Endothelial cell of coronary artery (primary cell): ENCODE measurements around the gene PSEN2. TPM values are rescaled to one million over a fixed set of nuclear protein-coding genes. Genes with fewer than 3 reads are reported as not detected.

Source experiments
- total RNA-seq: library from RNA; depleted of rRNA; stranded (reverse); fragments of >200 nt; gene quantifications from 2 replicates; pipeline ENCODE4 v1.2.3, GENCODE V29; 2014

PSEN2 gene
- total RNA-seq, result 14.1 and 16.7 TPM in 2 replicates

DNA sequence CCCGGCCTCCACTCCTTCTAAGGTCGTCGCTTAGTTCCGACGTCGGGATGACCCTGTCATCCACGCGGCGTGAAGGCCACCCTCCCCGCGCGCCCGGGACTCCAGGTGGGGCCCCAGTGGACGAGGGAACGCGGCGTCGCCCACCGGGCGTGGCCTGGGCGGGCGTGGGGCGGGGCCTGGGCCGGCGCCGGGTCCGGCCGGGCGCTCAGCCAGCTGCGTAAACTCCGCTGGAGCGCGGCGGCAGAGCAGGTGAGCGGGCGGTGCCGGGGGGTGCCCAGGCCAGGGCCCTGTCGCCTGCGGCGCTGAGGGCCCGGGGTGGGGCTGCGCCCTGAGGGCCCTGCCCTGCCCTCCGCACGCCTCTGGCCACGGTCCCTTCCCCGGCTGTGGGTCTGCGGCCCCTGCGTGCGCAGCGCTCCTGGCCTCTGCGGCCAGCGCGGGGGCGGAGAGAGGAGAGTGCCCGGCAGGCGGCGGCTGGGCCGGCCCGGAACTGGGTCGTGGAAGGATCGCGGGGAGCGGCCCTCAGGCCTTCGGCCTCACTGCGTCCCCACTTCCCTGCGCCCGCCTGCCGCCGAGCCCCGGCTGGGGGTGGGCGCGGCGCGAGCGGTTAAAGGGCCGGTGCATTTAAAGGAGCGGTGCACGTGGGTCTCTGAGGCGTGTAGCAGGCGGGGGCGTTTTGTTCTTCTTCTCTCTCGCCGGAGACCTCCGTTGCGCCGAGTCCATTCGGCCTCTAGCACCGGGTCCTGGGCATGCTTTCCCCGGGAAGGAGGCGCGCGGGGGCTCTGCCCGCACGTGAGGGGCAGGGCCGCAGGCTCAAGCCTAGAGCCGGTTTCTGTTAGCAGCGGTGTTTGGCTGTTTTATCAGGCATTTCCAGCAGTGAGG is at the start of gene PSEN2:
TSS of gene PSEN2 (plus strand) at position 216 of the 879 bp plus-strand sequence. CDS start 11,292 bp downstream, outside the sequence.

GRCh38 chr1:226940029-226940805 is 69.8 kb downstream of the PSEN2 start, which contains the start of gene COQ8A:
COQ8A (plus strand) TSS chr1:226940294; CDS start chr1:226961386, 21,092 bp downstream.

Other genes with a start within 250 kb of the PSEN2 start
- 21.7 and 29.5 TPM in 2 replicates for gene ITPKB, start 131.3 kb upstream of the PSEN2 start, total RNA-seq
- 8.5 and 8.8 TPM in 2 replicates for gene COQ8A, start 69.7 kb downstream of the PSEN2 start, total RNA-seq